Psoas muscle (tissue), 8 donors: ENCODE data around the gene SF3B3. TPM values are rescaled to one million over a fixed set of nuclear protein-coding genes. Genes with fewer than 3 reads are reported as not detected.

Experiments
- ATAC-seq, 4 donors: fragments of 200-7000 bp; cut with Tn5 transposase; one replicate each; pipeline ENCODE4 v1.9.1; 2020; ENCODE audit warnings: moderate library complexity in 3 of 4, mild to moderate bottlenecking in 2 of 4
- DNase-seq, 2 donors: peaks; one replicate each; pipeline ENCODE4 v3.0.0-alpha.2; 2020
- H3K27ac ChIP-seq: fragments of 200-600 bp; one replicate; pipeline ENCODE4 v1.8.0; 2022
- H3K27me3 ChIP-seq, 3 donors: fragments of 200-600 bp in 1 of 3; one replicate each; pipeline versions ENCODE4 v1.6.1 to v1.8.0; 2013 to 2022; ENCODE audit warnings: low read length in 2 of 3, mild to moderate bottlenecking in 2 of 3, moderate library complexity in 1 of 3; ENCODE audit not compliant: insufficient read depth in 3 of 3
- H3K36me3 ChIP-seq, 2 donors: fragments of 200-600 bp in 1 of 2; one replicate each; pipeline versions ENCODE4 v1.6.1 to v1.8.0; 2013 to 2022; ENCODE audit warnings: low read depth in 1 of 2, mild to moderate bottlenecking in 1 of 2, moderate library complexity in 1 of 2; ENCODE audit not compliant: insufficient read depth in 1 of 2
- H3K4me1 ChIP-seq: fragments of 200-600 bp; one replicate; pipeline ENCODE4 v1.8.0; 2022
- H3K4me3 ChIP-seq: fragments of 200-600 bp; one replicate; pipeline ENCODE4 v1.8.0; 2022; ENCODE audit warnings: mild to moderate bottlenecking
- H3K9me3 ChIP-seq: fragments of 200-600 bp; one replicate; pipeline ENCODE4 v1.8.0; 2022
- CTCF ChIP-seq: fragments of 200-600 bp; IDR thresholded peaks from one replicate; pipeline ENCODE4 v1.8.0; 2022; ENCODE audit warnings: antibody characterized with exemption
- WGBS, 3 donors: extraction: QIAGEN DNeasy Blood & Tissue Kit; methylation state at CpG; one replicate each; pipeline versions ENCODE4 v1.1.6 to v1.1.7; 2013; 5-methylcytosine and 5-hydroxymethylcytosine counted together
- intact Hi-C, 2 donors: fragments of 100-400 bp; cut with DNase I; formaldehyde crosslinking; loops; one replicate each; pipeline versions ENCODE4 v1.11.0 to v1.14.2; 2022
- polyA plus RNA-seq, 3 donors: library from polyadenylated mRNA; stranded (reverse); fragments of 200-250 nt; gene quantifications; one replicate each; pipeline ENCODE4 v1.2.3, GENCODE V29; 2013
- total RNA-seq, 4 donors: library from RNA; stranded (reverse); fragmentation: NEBNext Ultra II Directional in 2 of 4; extraction: Animal tissue kit (Norgen Biotek cat#: 25700) in 2 of 4; gene quantifications; one replicate each; pipeline versions ENCODE4 v1.2.1 to v1.2.4, GENCODE V29; 2021 to 2023
- donor health status: healthy with polysubstance abuse.
- donor health status: DM: no; HTN: no; CAD: no; lungs with moderate emphysema.
- donor health status: Bipolar disorder and iron deficiency.
- donor health status: healthy.
- donor health status: DM: yes; HTN: yes; CAD: no.
- donor health status: DM: no; HTN: no; CAD: no.
- donor health status: DM: no; HTN: no; CAD: no.
- donor health status: DM: yes; HTN: yes; CAD: no.

The SF3B3 gene
- total and polyA plus RNA-seq, 7 donors, result 50.0 to 178 (median 145) TPM

DNA sequence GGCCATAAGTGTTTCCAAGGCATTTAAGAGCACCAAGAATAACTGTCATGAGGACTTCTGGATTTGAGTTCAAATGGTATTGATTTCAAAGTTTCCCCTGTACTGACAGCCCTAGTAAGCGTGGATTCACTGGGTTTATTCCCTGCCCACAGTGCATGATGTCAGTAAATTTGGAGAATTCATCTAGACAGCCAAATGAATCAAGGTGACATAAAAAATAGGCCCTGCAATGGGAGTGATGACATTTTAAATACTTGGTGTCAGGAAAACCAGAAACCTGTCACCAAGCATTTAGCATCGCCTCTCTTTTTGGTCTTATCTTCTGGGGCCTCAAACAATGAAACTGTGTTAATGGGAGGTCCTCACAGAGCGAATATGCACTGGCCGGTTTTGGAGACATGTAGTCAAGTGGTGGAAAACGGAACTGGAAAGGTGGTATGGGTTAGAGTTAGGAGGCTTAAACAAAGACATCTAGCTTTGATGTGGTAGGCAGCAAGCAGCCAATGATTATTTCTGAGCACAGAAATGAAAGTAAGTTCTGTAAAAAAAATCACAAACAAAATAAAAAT is 29.3 kb upstream of the SF3B3 start:
- no peak for TF ChIP-seq CTCF
- DNase-seq (no peak), ATAC-seq (peak in 2 of 4 donors; percentile 31 to 48)
- intact Hi-C loops, result no loop called here
- Histone ChIP-seq H3K27ac (no peak overlapping the region), H3K9me3 (no peaks in the 10 kb centered on the region), H3K4me3 (no peak overlapping the region), H3K4me1 (no peaks in the 10 kb centered on the region), H3K36me3 (peaks cover 9 to 84% of the 10 kb centered on the region in 2 donors), H3K27me3 (no peaks in the 10 kb centered on the region)
- 49 to 70% (median 50%) methylated on average over 5 of the region's 5 CpGs for WGBS, 3 donors

- DNase-seq (no peak), ATAC-seq (no peak)
- WGBS, 3 donors, result 83 to 92% (median 91%) methylated on average over 2 of the region's 2 CpGs
- H3K27me3 ChIP-seq, result no peaks in the 10 kb centered on the region
- intact Hi-C loops, result no loop called here
- no peak for TF ChIP-seq CTCF
- no peak overlapping the region for H3K4me3 ChIP-seq
- peaks cover 9 to 84% of the 10 kb centered on the region in 2 donors for H3K36me3 ChIP-seq
- no peaks in the 10 kb centered on the region for H3K9me3 ChIP-seq
- H3K4me1 ChIP-seq, result no peaks in the 10 kb centered on the region
- no peak overlapping the region for H3K27ac ChIP-seq
Observed at GRCh38 chr16:70494777-70495176, 28.8 kb upstream of the SF3B3 start.

- ATAC-seq, result peak in 1 of 4 donors; percentile 43
- WGBS, 3 donors, result 75 to 84% (median 77%) methylated on average over 9 of the region's 9 CpGs
Observed at GRCh38 chr16:70495425-70496182, 28.0 kb upstream of the SF3B3 start.

GRCh38 chr16:70496513-70496912 is 27.1 kb upstream of the SF3B3 start:
- Histone ChIP-seq H3K4me3 (no peak overlapping the region), H3K9me3 (no peaks in the 10 kb centered on the region), H3K27me3 (no peaks in the 10 kb centered on the region), H3K4me1 (no peaks in the 10 kb centered on the region), H3K36me3 (peaks cover 9 to 96% of the 10 kb centered on the region in 2 donors), H3K27ac (no peak overlapping the region)
- intact Hi-C loops, result no loop called here
- no peak for DNase-seq
- 96 to 97% (median 97%) methylated on average over 6 of the region's 6 CpGs for WGBS, 3 donors
- TF ChIP-seq CTCF, result no peak
- no peak for ATAC-seq

More at GRCh38 chr16:70495425-70496182, 28.0 kb upstream of the SF3B3 start:
- H3K27ac ChIP-seq, result no peak overlapping the region
- no peak overlapping the region for H3K4me3 ChIP-seq
- no peaks in the 10 kb centered on the region for H3K9me3 ChIP-seq
- H3K36me3 ChIP-seq, result peaks cover 9 to 89% of the 10 kb centered on the region in 2 donors
- TF ChIP-seq CTCF, result no peak
- H3K4me1 ChIP-seq, result no peaks in the 10 kb centered on the region
- no peak for DNase-seq
- intact Hi-C loops, result no loop called here
- H3K27me3 ChIP-seq, result no peaks in the 10 kb centered on the region
